NCI-H2227 (cell line): ENCODE measurements around the gene TRIM67.
A peak's percentile ranks its signal among the peaks of the same experiment; 100 is the strongest.
"Not testable (repeated sequence)": the region's sequence is repeated elsewhere in the genome, so short reads cannot be mapped to it uniquely, and the experiment has no call there.

ENCODE experiments used
- DNase-seq: peaks from one replicate; lab custom pipeline; 2025; ENCODE audit not compliant: unreplicated experiment; lab: John Stamatoyannopoulos, UW

Gene TRIM67

DNA sequence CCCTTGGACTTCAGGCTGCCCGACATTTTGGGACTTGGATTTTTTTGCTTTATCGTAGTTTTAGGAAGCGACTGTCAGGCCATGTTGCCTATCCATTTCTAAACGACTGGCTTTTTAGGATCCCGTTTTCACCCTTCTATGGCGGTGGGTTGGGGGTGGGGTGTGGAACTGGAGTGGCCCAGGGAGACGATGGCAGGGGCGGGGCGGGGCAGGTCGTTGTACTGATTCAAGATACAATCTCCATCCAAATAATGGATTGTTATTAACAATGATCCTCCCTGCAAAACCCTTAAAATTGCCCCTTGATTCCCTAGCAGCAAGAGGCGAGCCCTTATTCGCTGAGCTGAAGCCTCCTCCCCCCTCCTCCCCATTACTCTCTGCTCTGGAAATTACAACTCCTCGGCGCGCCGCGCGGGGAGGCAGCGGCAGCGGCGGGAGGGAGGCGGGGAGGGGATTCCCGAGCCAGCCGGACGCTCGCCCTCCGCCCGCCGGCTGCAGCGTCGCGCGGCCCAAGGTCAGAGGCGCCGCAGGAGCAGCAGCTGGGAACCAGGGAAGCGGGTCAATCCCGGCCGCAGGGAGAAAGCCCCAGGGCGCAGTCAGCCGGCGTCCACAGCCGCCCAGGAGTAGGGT, at the start of gene TRIM67:
Gene TRIM67 (plus strand): TSS at position 392 of the 630 bp plus-strand sequence. CDS start 912 bp downstream, outside the sequence.
- peak; percentile 89 for DNase-seq

DNA sequence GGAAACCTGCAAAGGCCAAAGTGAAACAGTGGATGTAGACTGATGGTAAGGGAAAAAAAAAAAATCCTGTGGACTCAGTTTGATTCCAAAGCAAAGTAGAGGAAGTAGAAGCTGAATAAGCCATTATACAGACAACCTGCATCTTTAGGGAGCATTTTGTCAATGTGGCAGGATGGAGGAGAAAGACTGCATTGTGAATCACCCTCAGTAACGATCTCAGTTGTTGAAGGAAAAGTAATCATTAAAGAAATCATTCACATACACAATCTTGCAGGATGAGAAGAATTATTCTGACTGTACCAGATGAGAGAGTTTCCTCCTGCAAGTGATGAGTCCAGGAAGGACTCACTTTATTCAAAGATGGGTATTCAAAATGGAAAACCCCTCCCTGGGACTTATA, 45.1 kb upstream of the TRIM67 start:
- DNase-seq, result no peak

DNA sequence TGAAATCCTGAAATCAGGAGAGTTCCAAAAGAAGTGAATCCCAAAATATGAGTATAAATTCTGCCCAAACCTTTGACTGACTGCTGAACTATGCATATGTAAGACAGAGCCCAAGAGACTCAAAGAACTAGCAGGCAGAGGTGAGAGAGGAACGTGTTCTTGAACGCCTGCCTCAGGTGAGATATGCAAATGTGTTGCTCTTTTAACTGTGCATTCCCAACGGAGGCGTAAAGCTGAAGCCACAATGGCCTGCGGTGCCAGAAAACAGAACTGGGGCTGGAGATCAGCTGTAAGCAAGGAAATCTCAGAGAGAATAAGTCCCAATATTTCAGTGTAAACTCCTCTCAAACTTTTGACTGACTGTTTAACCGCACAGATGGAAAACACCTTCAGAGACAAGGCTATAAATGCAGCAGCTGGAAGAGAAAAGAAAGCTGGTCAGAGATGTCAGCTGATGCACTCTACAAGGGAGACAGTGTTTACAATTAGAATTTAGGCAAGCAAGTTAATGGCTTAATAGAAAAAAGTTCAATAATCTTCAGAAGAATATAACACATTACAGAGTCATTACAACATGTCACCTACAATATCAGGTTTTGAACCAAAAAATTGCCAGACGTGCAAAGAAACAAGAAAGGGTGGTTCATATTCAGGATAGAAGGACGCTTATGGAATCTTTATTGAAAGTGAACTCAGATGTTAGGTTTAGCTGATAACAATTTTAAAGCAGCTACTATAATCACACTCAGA, 43.0 kb upstream of the TRIM67 start:
- DNase-seq, result no peak

DNA sequence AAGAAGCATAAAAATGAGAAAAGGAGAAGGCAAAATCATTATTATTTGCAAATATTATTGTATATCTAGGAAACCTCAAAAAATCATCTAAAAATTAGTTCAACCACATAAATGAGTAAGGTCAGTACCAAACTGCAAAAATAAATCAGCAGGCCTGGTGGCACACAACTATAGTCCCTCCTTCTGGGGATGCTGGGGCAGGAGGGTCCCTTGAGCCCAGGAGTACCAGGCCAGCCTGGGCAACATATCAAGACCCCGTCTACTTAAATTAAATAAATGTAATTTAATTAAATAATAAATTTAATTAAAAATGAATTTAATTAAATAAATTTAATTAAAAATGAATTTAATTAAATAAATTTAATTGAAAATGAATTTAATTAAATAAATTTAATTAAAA, 40.3 kb upstream of the TRIM67 start:
- DNase-seq, result no peak

DNA sequence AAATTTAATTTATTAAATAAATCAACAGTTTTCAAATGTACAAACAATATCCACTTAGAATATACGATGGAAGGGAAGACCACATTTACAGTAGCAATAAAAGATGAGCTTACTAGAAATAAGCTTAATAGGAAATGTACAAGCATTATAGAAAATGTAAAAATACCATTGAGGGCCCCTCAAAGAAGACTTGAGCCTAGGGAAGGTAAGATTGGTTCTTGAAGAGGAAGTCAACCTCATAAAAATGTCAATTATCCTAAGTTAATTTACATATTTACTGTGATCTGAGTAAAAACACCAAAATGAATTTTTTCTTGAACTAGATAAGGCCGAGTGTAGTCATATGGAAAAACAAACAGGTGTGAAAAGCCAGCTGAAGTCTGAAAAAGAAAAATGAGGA, 39.7 kb upstream of the TRIM67 start:
- DNase-seq, result no peak

DNA sequence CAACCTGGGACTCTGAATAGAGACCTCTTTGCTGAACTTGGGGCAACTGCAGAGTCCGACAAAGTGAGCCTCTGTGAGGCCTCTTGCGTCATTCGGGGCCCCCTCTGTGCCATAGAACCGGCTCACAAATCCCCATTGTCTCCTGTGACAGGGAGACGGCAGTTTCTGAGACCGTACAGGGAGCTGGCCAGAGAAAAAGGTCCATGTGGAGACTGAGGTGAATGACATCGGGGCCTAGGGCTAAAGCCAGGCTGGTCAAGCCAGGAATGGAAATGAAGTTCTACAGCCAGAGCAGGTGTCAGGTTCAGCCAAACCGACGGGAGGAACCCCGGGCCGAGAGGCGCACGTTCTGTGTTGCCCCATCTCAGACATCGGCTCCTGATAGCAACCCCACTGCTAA, 37.1 kb upstream of the TRIM67 start:
- no peak for DNase-seq

DNA sequence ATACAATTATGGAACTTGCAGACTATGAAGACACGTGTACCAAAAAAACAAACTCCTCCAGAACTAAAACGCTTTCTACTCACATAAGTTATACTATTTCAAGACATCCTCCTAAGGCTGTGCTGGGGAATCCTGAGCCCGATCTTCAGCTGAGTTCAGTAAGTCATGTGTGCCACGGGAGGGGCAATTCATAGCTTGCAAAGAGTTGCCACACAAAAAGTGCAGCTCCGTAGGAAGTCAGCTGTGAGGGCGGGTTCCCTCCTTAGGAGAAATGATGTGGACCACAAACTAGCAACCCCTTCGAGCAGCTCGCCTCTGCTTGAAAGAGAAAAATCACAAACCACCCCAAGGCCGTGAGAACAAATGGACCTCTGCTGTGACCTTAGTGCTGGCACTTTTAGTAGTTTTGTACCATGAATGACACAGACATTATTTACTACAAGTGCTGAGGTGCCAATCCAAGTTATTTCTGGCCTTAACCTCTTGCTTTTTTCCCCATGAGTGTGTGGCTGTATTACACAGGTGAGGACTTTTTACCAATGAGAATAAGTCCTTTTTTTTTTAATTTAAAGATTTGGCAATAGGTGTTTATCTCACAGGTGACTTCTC, 35.8 kb upstream of the TRIM67 start:
- DNase-seq, result no peak

DNA sequence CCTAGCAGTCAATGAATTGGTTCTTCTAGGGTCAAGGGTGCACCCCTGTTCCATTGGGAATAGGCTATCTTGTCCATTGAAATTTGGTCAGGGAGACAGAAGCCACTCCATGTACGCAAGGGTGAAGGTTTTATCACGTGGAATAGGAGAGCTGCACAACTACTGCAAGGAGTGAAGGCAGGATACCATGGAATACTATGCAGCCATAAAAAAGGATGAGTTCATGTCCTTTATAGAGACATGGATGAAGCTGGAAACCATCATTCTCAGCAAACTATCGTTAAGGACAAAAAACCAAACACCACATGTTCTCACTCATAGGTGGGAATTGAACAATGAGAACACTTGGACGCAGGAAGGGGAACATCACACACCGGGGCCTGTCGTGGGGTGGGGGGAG, 34.8 kb upstream of the TRIM67 start:
- not testable (repeated sequence) for DNase-seq

DNA sequence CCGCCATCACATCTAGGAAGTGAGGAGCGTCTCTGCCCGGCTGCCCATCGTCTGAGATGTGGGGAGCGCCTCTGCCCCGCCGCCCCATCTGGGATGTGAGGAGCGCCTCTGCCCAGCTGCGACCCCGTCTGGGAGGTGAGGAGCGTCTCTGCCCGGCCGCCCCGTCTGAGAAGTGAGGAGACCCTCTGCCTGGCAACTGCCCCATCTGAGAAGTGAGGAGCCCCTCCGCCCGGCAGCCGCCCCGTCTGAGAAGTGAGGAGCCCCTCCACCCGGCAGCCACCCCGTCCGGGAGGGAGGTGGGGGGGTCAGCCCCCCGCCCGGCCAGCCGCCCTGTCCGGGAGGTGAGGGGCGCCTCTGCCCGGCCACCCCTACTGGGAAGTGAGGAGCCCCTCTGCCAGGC, 33.4 kb upstream of the TRIM67 start:
- not testable (repeated sequence) for DNase-seq

DNA sequence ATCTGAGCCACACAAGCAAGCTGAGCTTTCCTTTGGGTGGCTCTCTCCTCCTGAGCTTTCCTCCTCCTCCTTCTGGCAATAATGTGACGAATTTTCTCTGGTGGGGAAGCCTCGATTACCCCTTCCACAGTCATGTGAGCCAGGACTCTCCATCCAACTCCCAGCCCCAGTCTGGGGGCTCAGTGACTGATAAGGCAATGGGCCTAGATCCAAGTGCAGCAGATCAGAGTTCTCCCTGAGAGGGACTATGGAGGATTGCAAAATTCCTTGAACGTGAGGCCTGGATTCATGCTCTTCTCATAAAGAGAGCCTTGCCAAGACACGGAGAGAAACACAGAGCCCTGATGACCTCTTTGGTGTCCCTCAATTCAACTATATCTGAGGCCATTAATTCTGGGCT, 31.3 kb upstream of the TRIM67 start:
- no peak for DNase-seq

DNA sequence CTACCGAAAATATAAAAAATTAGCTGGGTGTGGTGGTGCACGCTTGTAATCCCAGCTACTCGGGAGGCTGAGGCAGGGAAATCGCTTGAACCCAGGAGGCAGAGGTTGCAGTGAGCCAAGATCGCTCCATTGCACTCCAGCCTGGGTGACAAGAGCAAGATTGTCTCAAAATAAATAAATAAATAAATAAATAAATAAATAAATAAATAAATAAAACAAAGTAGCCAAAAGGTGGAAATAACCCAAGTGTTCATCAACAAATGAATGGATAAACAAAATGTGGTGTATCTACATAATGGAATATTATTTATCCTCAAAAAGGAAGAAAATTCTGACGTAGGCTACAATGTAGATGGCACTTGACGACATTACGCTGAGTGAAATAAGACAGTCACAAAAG, 29.3 kb upstream of the TRIM67 start:
- DNase-seq, result not testable (repeated sequence)

DNA sequence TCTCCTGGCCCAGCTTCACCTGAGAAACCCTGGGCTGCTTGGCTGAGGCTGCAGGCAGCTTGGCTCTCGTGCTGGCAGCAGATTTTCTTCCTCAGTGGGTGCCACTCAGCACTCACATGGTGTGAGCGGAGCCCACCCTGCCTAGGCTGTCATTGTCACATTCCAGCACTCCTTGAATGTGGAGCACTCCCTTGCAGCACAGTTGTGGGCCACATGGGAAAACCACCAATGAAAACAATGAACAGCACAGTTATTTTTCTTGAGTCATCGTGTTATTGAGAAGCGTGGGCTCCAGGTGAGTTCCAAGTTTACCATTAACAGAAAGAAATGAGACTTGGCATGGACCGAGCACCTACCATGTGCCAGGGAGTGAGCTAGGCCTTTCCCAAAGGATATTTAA, 27.2 kb upstream of the TRIM67 start:
- DNase-seq, result no peak

DNA sequence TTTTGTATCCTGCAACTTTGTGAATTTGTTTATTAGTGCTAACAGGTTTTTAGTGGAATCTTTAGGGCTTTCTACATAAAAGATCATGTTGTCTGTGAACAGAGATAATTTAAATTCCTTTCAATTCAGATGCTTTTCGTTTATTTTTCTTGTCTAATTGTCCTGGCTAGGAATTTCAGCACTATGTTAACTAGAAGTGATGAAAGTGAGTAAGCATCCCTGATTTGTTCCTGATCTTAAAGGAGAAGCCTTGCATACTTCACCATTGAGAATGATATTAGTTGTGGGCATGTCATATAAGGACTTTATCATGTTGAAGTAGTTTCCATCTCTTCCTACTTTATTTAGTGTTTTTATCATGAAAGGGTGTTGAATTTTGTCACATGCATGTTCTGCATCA, 23.6 kb upstream of the TRIM67 start:
- no peak for DNase-seq

DNA sequence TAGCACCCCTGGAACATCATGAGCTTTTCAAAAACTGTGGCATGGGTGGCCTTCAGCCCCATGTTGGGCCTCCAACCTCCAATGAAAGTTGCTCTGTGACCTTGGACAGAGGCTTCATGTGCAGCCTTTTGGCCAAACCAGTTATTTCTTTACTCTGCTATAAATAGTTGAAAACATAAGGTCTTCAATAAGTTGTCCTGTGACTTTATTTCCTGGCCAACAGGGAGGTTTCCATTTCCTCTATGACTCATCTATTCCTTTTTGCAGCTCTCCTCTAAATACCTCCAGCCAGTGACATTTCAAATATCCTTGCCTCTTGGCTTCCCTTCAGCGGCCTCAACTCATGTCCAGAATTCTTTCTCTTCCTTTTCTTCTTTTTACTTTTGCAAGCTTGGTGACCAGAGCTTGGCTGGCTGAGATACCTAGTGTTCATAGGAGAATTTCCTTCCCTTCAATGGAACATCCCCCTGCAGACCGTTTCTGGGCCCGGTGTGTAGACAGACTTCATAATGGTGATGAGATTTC, 22.7 kb upstream of the TRIM67 start:
- no peak for DNase-seq

DNA sequence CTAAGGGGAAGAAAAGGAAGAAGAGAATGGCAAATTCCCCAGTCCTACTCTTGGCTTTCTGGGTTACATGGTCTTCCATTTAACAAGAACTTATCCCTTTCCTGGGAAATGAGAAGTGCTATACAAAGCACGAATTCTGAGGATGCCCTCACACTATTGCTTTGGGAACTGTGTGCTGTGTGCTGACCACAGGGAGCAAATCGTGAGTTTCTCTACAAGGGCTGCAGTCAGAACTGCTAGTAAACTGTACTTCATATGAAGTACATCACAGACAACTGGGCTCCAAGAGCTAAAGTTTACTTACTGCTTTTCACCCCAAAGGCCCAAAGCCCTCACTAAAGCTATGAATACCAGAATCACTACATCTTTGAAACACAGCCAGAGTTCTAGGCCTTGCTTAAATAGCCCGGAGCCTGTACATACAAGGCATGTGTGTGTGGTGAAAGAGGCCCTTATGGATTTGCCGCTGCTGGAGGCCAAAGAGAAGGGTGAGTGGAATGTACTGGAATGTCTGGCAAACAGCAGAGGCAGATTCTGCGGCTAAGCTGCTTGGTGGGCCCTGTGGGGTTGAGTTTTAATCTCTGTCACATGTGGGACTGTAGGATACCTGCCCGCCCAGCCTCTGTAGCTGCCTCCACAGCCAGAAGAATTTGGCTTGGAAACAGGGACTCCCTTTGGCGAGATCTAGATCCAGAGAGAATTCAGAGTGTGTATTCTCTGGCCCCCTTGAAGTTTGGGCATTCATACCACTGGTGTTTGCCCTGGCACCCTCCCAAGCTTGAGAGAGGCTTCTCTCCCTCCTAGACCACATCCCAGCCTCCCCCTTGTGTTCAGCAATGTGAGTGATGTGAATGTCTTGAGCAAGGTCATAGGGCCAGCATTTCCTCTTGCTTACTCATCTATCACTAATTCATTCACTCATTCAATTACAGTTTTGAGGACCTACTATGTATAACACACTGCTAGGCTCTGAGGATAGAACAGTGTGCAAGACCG, 21.9 kb upstream of the TRIM67 start:
- no peak for DNase-seq

DNA sequence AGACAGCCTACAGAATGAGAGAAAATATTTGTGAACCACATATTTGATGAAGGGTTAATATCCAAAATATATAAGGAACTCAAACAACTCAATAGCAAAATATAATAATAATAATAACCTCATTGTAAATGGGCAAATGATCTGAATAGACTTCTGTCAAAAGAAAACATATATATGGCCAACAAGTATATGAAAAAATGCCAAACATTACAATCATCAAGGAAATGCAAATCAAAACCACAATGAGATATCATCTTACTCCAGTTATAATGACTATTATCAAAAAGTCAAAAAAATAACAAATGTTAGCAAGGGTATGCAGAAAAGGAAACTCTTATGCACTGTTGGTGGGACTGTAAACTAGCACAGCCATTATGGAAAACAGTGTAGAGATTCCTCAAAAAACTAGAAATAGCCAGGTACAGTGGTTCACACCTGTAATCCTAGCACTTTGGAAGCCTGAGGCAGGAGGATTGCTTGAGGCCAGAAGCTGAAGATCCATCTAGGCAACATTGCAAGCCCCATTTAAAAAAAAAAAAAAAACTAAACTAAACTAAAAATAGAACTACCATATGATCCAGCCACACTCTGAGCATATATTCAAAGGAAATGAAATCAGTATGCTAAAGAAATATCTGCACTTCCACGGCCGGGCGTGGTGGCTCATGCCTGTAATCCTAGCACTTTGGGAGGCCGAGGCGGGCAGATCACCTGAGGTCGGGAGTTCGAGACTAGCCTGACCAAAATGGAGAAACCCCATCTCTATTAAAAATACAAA, 17.3 kb upstream of the TRIM67 start:
- DNase-seq, result no peak

DNA sequence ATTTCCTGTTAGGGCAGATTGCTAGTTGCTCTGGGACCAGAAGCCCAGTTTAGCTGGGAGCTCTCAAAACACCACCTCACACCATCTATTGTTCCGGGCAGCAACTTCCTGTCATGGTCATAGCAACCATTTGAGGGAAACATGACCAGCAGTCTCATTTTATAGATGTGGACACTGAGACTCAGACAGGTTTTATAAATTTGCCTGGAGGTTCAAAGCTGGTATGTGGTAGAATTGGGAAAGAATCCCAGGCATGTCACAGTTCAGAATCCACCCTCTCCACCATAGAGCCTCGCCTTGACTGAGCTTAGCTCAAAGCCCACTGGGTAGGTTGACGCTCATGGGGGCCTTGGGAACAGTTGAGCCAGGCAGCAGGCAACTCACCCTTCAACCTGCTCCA, 14.0 kb upstream of the TRIM67 start:
- no peak for DNase-seq

DNA sequence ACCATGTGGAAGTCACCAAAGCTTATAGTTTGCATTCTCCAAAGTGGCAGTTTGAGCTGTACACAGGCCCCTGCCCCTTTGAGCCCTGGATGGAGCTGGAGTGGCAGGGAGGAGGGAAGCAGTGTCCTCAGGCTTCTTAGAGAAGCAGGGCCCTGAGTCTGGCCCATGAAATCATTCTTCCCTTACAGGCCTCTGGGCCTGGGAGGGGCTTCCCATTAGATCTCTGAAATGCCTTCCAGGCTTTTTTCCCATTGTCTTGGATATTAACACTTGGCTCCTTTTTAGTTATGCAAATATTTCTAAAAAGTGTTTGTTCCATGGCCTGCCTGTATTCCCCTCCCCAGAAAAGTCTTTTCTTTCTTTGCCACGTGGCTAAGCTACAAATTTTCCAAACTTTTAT, 10.0 kb upstream of the TRIM67 start:
- DNase-seq, result no peak

DNA sequence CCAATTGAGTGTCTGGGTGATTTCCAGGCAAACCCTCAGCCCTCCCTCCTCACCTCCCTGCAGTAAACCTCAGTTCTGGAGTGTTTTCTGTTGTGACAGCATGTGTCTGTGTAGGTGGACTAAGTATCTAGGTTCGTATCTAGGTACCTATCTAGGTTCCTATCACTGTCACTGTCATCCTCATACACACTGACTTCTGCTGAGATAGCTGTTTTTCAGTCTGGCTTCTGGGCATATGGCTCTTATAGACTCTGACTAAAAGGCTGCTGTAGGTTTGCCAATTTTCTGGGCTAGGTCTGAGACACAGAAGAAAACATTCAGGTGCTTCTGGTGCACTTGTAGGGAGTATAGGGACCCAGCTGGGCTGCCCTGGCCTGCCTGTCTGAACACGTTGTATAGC, 8.1 kb upstream of the TRIM67 start:
- no peak for DNase-seq

DNA sequence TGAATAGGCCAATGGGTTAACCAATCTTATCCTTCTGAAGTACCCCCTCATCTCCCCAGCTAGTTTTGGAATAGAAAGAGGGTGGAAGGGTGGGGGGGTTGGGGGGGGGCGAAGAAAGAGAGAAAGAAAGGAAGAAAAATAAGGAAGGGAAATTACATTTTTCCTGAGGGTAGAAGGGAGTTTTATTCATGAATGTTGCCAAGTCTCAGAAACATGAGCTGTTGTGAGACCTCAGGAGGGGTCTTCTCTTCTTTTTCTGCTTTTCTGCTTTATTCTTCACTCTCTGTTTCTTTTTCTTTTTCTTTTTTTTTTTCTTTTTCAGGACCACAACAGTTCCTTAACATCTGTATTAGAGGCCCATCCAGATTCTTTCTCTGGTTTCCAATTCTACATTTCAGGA, 6.0 kb upstream of the TRIM67 start:
- no peak for DNase-seq
